Nephron (organoid): Measurements from ENCODE around the gene CASTOR1.
A peak's percentile ranks its signal among the peaks of the same experiment; 100 is the strongest.

Source experiments
- H3K27ac Mint-ChIP-seq, 3 experiments: 2 replicates each; pipeline ENCODE4 v1.8.0; 2020; ENCODE audit warnings: mixed read lengths in 3 of 3, mild to moderate bottlenecking in 2 of 3, moderate library complexity in 1 of 3
- H3K27me3 Mint-ChIP-seq: 2 replicates; pipeline ENCODE4 v1.8.0; 2021; ENCODE audit warnings: low read depth, mild to moderate bottlenecking, moderate library complexity, mixed read lengths
- H3K36me3 Mint-ChIP-seq: 2 replicates; pipeline ENCODE4 v1.8.0; 2020; ENCODE audit warnings: low read depth, mixed read lengths
- H3K4me1 Mint-ChIP-seq: 2 replicates; pipeline ENCODE4 v1.8.0; 2020; ENCODE audit warnings: mixed read lengths
- H3K4me3 Mint-ChIP-seq, 3 experiments: 2 replicates each; pipeline ENCODE4 v1.8.0; 2020; ENCODE audit warnings: mild to moderate bottlenecking in 3 of 3, mixed read lengths in 3 of 3, moderate library complexity in 2 of 3
- H3K9me3 Mint-ChIP-seq: 2 replicates; pipeline ENCODE4 v1.8.0; 2020; ENCODE audit warnings: mixed read lengths
- CTCF ChIP-seq, 3 experiments: fragments of 200-600 bp; sonication (generic); IDR thresholded peaks; one replicate each; pipeline ENCODE4 v1.5.0; 2021; ENCODE audit warnings: antibody characterized with exemption in 3 of 3; ENCODE audit not compliant: unreplicated experiment in 3 of 3

Gene CASTOR1

GRCh38 chr22:30248484-30248883, 40.8 kb downstream of the CASTOR1 start:
- Mint-ChIP-seq H3K36me3 (no peaks in the 10 kb centered on the region), H3K27me3 (peaks cover 42% of the 10 kb centered on the region), H3K4me1 (peaks cover 49% of the 10 kb centered on the region), H3K27ac (peak overlapping the region in 2 of 3 experiments; percentile 22 to 34), H3K9me3 (no peaks in the 10 kb centered on the region), H3K4me3 (peak overlapping the region; percentile 30 to 67 (median 64))
- TF ChIP-seq CTCF (IDR thresholded peaks at IDR 0.05; ENCODE audit: unreplicated experiment in 3 of 3), result no peak

GRCh38 chr22:30247974-30248373, 41.3 kb downstream of the CASTOR1 start:
- Mint-ChIP-seq H3K36me3 (no peaks in the 10 kb centered on the region), H3K9me3 (no peaks in the 10 kb centered on the region), H3K27ac (peak overlapping the region in 2 of 3 experiments; percentile 22 to 34), H3K4me1 (peaks cover 47% of the 10 kb centered on the region), H3K27me3 (peaks cover 44% of the 10 kb centered on the region), H3K4me3 (peak overlapping the region; percentile 43 to 67 (median 64))
- no peak for TF ChIP-seq CTCF (IDR thresholded peaks at IDR 0.05; ENCODE audit: unreplicated experiment in 3 of 3)

GRCh38 chr22:30247561-30247960, 41.7 kb downstream of the CASTOR1 start:
- TF ChIP-seq CTCF (IDR thresholded peaks at IDR 0.05; ENCODE audit: unreplicated experiment in 3 of 3), result no peak
- Mint-ChIP-seq H3K4me1 (peaks cover 47% of the 10 kb centered on the region), H3K4me3 (peak overlapping the region; percentile 32 to 82 (median 43)), H3K9me3 (no peaks in the 10 kb centered on the region), H3K27me3 (peaks cover 49% of the 10 kb centered on the region), H3K36me3 (no peaks in the 10 kb centered on the region), H3K27ac (peak overlapping the region in 2 of 3 experiments; percentile 22 to 31)

- no peak for TF ChIP-seq CTCF (IDR thresholded peaks at IDR 0.05; ENCODE audit: unreplicated experiment in 3 of 3)
- peaks cover 53% of the 10 kb centered on the region for H3K27me3 Mint-ChIP-seq
- H3K36me3 Mint-ChIP-seq, result no peaks in the 10 kb centered on the region
- H3K4me1 Mint-ChIP-seq, result peaks cover 49% of the 10 kb centered on the region
- no peaks in the 10 kb centered on the region for H3K9me3 Mint-ChIP-seq
- H3K27ac Mint-ChIP-seq, result peak overlapping the region in 2 of 3 experiments; percentile 56 to 81
- H3K4me3 Mint-ChIP-seq, result peak overlapping the region; percentile 57 to 82 (median 64)
Measured at GRCh38 chr22:30246814-30247376, 42.4 kb downstream of the CASTOR1 start.

- H3K27me3 Mint-ChIP-seq, result peaks cover 50% of the 10 kb centered on the region
- H3K27ac Mint-ChIP-seq, result peak within 1 kb of the TSS; percentile 55 to 85 (median 56)
- TF ChIP-seq CTCF (IDR thresholded peaks at IDR 0.05; ENCODE audit: unreplicated experiment in 3 of 3), result peak in 1 of 3 experiments; percentile 19
- peaks cover 49% of the 10 kb centered on the region for H3K4me1 Mint-ChIP-seq
- no peaks in the 10 kb centered on the region for H3K9me3 Mint-ChIP-seq
- no peaks in the 10 kb centered on the region for H3K36me3 Mint-ChIP-seq
- peak within 1 kb of the TSS; percentile 84 to 90 (median 89) for H3K4me3 Mint-ChIP-seq
Measured at GRCh38 chr22:30245985-30246813, 43.1 kb downstream of the CASTOR1 start, which contains the start of gene LIF. Gene LIF, minus strand, starts transcription at chr22:30246759. Its CDS starts 64 bp downstream, at chr22:30246695.
